Right lung (tissue), 5 donors: ENCODE measurements around the gene CASKIN1. TPM values are rescaled to one million over a fixed set of nuclear protein-coding genes. Genes with fewer than 3 reads are reported as not detected.

Source experiments
- DNase-seq, 2 donors: peaks; one replicate each; pipeline ENCODE4 v3.0.0-alpha.2; 2013
- polyA plus RNA-seq, 5 donors: library from polyadenylated mRNA; unstranded; fragments of 120-200 nt; gene quantifications; one replicate each; pipeline versions ENCODE4 v1.2.1 to v1.2.3, GENCODE V29; 2013; ENCODE audit warnings: inconsistent platforms in 1 of 5, low replicate concordance in 1 of 5; ENCODE audit not compliant: insufficient read length in 5 of 5, insufficient read depth in 1 of 5

CASKIN1 gene
- polyA plus RNA-seq, 5 donors = 0.16 to 0.85 (median 0.50) TPM

GRCh38 chr16:2233872-2234812 is 37.7 kb upstream of the CASKIN1 start:
- DNase-seq = no peak

GRCh38 chr16:2233046-2233775 is 36.8 kb upstream of the CASKIN1 start:
- DNase-seq = no peak

- DNase-seq = no peak
Measured at GRCh38 chr16:2232094-2232990, 35.9 kb upstream of the CASKIN1 start.

DNA sequence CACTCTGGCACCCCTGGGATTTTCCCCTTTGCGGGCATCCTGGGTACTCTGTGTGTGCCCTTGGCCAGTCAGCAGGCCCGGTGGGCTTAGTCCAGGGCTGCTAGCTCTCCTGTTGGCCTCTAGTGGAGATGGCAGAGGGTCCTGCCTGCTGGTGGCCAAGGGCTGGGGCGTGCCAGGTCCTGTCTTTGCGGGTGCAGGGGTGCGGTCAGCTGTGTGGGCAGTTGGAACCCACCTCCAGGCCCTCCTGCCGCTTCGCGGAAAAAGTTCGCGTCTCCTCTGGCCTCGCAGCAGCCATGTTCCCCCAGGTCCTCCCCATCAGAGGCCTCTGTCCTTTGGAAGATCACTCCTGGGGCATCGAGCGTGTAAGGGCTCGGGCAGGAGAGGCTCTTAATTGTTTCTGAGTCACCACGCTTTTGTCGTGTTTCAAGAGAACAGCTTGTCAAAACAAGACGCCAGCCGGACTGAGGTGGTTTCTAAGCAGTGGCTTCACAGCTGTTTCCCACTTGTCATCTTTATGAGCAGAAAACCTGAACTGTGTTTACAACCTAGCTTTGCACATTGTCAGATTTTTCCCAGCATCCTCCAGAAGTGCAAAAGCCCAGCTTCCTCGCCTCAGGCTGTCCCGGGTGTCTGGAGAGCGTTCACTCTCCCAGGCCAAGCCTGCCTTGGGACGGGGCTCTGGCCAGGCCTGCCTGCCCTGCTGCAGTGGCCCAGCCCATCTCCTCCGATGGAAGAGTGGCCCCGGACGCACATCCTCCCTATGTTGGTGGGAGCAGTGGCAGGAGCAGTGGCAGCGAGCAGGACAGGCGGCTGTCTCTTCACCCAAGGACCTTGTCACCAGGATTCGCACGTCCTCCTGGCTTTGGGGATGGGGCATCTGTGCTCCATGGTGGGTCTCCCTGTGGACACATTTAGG is 34.9 kb upstream of the CASKIN1 start:
- DNase-seq = no peak

GRCh38 chr16:2230376-2230775 is 34.0 kb upstream of the CASKIN1 start:
- DNase-seq = no peak

- no peak for DNase-seq
Measured at GRCh38 chr16:2229632-2230250, 33.3 kb upstream of the CASKIN1 start.

DNA sequence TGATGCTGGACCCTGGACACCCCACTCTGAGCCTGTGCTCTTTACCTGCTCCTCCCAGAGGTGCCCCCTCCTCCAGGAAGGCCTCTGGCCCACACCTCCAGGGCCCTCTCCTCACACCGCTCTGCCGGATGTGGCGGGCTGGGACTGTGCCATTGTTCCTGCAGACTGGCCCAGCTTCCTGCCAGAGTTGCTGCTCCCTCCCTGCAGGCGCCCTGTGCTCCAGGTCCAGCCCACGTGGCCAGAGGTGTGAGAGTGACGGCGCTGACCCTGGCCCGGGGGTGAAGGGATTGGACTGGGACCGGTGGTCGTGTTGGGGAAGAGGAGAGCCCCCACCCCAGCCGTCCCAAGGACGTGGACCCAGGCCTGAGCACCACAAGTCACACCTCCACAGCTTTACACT is 32.7 kb upstream of the CASKIN1 start:
- no peak for DNase-seq

DNA sequence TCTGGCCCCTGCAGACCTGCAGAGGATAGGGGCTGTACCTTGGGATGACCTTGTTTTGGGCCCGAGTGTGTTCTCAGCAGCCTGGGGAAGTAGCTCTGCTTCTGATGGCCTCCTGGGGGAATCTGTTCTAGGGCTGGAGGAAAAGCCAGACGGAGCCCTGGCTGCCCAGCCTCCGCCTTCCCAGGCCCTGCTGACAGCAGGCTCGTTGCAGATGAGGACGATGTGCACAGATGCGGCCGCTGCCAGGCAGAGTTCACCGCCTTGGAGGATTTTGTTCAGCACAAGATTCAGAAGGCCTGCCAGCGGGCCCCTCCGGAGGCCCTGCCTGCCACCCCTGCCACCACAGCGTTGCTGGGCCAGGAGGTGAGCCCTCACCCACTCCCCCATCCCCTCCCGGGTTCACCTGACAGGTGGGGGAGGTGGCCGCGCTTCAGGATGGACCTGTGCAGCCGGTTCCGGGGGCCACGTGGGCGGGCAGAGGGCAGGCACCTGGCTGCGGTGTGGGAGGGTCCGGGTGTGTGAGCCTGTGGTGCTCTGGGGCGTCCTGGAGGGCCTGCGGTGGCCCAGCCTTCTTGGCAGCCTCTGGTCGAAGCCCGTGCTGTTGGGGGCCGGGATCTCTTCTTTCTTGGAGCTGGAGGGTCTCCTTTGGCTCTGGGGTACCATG is 31.9 kb upstream of the CASKIN1 start:
- DNase-seq = no peak

DNA sequence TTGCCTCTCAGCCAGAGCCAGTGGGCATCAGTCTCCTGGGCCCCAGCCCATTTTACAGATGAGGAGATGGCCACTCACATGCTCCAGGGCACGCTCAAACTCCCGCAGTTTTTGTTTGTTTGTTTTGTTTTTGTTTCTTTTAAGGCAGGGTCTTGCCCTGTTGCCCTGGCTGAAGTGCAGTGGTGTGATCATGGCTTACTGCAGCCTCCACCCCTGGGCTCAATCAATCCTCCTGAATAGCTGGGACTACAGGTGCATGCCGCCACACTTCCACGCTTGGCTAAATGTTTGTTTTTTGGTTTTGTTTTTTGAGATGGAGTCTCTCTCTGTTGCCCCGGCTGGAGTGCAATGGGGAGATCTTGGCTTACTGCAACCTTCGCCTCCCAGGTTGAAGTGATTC is 30.5 kb upstream of the CASKIN1 start:
- DNase-seq = no peak

DNA sequence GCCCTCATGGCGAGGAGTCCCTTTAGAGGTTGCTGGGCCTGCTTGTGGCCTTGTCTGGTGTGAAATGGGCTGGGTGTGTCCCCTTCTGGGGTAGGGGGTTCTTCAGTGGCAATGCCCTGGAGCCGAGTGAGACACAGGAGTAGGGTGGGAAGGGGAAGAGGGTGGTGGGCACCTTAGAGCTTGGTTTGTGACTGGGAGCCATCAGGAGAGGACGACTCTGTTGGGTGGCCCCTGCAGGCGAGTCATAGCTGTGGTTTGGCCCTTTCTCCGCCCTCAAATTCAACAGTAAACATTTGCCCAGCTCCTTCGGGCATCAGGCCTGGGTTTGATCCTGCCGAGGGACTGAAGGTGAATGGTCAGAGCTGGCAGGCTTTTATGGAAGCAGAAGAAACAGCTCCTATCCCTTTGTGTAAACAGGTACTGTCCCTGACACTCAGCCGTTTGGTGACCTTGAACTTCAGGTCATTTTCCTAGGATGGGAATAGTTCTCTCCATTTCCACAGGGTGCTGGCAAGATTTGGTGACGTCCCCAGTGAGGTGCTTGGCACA is 29.9 kb upstream of the CASKIN1 start:
- no peak for DNase-seq

DNA sequence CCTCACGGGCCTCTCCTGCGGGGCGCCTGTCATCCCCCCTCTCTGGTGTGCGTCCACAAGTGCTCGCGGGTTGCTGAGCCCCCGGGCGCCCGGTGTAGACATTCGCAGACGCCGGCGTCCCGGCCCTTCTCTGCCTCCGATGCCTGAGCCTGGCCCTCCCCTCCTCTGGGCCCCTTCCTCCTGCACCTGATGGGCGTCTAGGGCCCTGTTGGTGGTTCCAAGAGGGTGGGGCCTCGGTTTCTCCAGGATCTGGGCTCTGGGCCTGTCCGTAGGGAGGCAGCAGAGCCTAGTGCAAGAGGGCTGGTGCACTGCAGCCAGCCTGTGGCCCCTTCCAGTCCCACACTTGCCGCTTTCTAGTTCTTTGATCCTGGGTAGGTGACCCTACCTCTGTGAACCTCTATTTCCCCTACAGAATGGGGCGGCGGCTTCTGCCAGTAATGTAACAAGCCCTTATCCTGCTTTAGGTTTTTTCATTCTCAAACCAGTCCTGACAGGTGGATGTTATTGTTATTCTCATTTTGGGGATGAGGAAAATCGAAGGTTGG is 27.6 kb upstream of the CASKIN1 start:
- no peak for DNase-seq

- peak; percentile 98 to 99 for DNase-seq
Measured at GRCh38 chr16:2223221-2223941, 27.0 kb upstream of the CASKIN1 start, which contains the start of gene E4F1. TSS of gene E4F1 (plus strand) at chr16:2223591. CDS start at chr16:2223614, 23 bp downstream.

DNA sequence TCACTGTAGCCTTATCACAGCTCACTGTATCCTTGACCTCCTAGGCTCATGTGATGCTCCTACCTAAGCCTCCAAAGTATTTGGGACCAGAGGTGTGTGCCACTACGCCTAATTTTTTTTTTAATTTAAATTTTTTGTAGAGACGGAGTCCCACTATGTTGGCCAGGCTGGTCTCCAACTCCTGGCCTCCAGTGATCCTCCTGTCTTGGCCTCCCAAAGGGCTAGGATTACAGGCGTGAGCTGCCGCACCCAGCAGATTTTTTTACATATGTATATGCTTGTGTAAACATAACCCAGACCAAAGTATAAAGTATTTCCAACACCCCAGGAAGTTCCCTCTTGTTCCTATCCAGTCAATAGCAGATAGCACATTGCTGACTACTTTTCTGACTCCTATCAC is 19.9 kb upstream of the CASKIN1 start:
- DNase-seq = no peak

- DNase-seq = no peak
Measured at GRCh38 chr16:2214719-2214968, 18.2 kb upstream of the CASKIN1 start, which contains the start of gene PGP. TSS of gene PGP (minus strand) at chr16:2214840. CDS start at chr16:2214777, 63 bp downstream.

- DNase-seq = no peak
Measured at GRCh38 chr16:2213817-2214718, 17.7 kb upstream of the CASKIN1 start.

- DNase-seq = no peak
Measured at GRCh38 chr16:2212362-2213324, 16.2 kb upstream of the CASKIN1 start.
